Neural progenitor cell (in vitro differentiated cells): ENCODE results near the gene KRT9. TPM values are rescaled to one million over a fixed set of nuclear protein-coding genes. Genes with fewer than 3 reads are reported as not detected.
A peak's percentile ranks its signal among the peaks of the same experiment; 100 is the strongest.
"Not testable (repeated sequence)": the region's sequence is repeated elsewhere in the genome, so short reads cannot be mapped to it uniquely, and the experiment has no call there.

ENCODE experiments used
- DNase-seq: peaks from one replicate; pipeline ENCODE4 v3.0.0-alpha.2; 2016; ENCODE audit warnings: low spot score
- H2AFZ ChIP-seq: fragments of 200-600 bp; sonication (generic); replicated peaks from 2 replicates; pipeline ENCODE4 v1.6.1; 2016; ENCODE audit warnings: antibody characterized with exemption
- H3F3A ChIP-seq: fragments of 200-600 bp; sonication (generic); 2 replicates; pipeline ENCODE4 v1.6.1; 2016; ENCODE audit warnings: antibody characterized with exemption, low read depth
- H3K27ac ChIP-seq: fragments of 200-600 bp; sonication (generic); 2 replicates; pipeline ENCODE4 v1.5.1; 2016; ENCODE audit warnings: mild to moderate bottlenecking
- H3K27me3 ChIP-seq: fragments of 200-600 bp; sonication (generic); 2 replicates; pipeline ENCODE4 v1.6.1; 2016; ENCODE audit warnings: mild to moderate bottlenecking, moderate library complexity
- H3K36me3 ChIP-seq: fragments of 200-600 bp; sonication (generic); 2 replicates; pipeline ENCODE4 v1.5.1; 2016
- H3K4me1 ChIP-seq: fragments of 200-600 bp; sonication (generic); 2 replicates; pipeline ENCODE4 v1.6.1; 2016; ENCODE audit warnings: mixed run types
- H3K4me2 ChIP-seq: fragments of 200-600 bp; sonication (generic); 2 replicates; pipeline ENCODE4 v1.6.1; 2016
- H3K4me3 ChIP-seq: fragments of 200-600 bp; sonication (generic); 2 replicates; pipeline ENCODE4 v1.5.1; 2016
- H3K79me2 ChIP-seq: fragments of 200-600 bp; sonication (generic); 2 replicates; pipeline ENCODE4 v1.6.1; 2016; ENCODE audit warnings: low read depth
- H3K9ac ChIP-seq: fragments of 200-600 bp; sonication (generic); 2 replicates; pipeline ENCODE4 v1.6.1; 2016
- H3K9me3 ChIP-seq: fragments of 200-600 bp; sonication (generic); 2 replicates; pipeline ENCODE4 v1.5.1; 2016; ENCODE audit warnings: low read depth
- H4K20me1 ChIP-seq: fragments of 200-600 bp; sonication (generic); 2 replicates; pipeline ENCODE4 v1.6.1; 2016; ENCODE audit warnings: low read depth
- H3K27ac Mint-ChIP-seq: 3 replicates; pipeline ENCODE4 v1.8.0; 2021; ENCODE audit warnings: mixed read lengths
- H3K27me3 Mint-ChIP-seq: 2 replicates; pipeline ENCODE4 v1.8.0; 2022; ENCODE audit warnings: low read depth, mild to moderate bottlenecking, inconsistent platforms, moderate library complexity, mixed read lengths; ENCODE audit not compliant: insufficient read depth
- H3K36me3 Mint-ChIP-seq: 3 replicates; pipeline ENCODE4 v1.8.0; 2021; ENCODE audit warnings: mixed read lengths
- H3K4me1 Mint-ChIP-seq: 3 replicates; pipeline ENCODE4 v1.8.0; 2021; ENCODE audit warnings: mixed read lengths
- H3K4me3 Mint-ChIP-seq: 3 replicates; pipeline ENCODE4 v1.8.0; 2021; ENCODE audit warnings: mild to moderate bottlenecking, moderate library complexity, mixed read lengths
- H3K9me3 Mint-ChIP-seq: 3 replicates; pipeline ENCODE4 v1.8.0; 2020; ENCODE audit warnings: mixed read lengths
- EZH2 ChIP-seq: fragments of 200-600 bp; sonication (generic); IDR thresholded peaks from 2 replicates; pipeline ENCODE4 v1.6.1; 2017; ENCODE audit warnings: antibody characterized with exemption, mild to moderate bottlenecking, moderate library complexity
- EZH2phosphoT487 ChIP-seq: fragments of 200-600 bp; sonication (generic); IDR thresholded peaks from 2 replicates; pipeline ENCODE4 v1.6.1; 2017; ENCODE audit warnings: antibody characterized with exemption
- total RNA-seq: library from RNA; depleted of rRNA; stranded (reverse); fragments of >200 nt; gene quantifications from 2 replicates; pipeline ENCODE4 v1.2.3, GENCODE V29; 2015; ENCODE audit warnings: low replicate concordance
- TF ChIP-seq, protein P1 (sequence below): fragments of 200-600 bp; sonication (generic); IDR thresholded peaks from 2 replicates; pipeline ENCODE4 v1.5.1; 2017; ENCODE audit warnings: antibody characterized with exemption, mild to moderate bottlenecking

The KRT9 gene
- total RNA-seq, 1 donor from 2014 or later = not detected

DNA sequence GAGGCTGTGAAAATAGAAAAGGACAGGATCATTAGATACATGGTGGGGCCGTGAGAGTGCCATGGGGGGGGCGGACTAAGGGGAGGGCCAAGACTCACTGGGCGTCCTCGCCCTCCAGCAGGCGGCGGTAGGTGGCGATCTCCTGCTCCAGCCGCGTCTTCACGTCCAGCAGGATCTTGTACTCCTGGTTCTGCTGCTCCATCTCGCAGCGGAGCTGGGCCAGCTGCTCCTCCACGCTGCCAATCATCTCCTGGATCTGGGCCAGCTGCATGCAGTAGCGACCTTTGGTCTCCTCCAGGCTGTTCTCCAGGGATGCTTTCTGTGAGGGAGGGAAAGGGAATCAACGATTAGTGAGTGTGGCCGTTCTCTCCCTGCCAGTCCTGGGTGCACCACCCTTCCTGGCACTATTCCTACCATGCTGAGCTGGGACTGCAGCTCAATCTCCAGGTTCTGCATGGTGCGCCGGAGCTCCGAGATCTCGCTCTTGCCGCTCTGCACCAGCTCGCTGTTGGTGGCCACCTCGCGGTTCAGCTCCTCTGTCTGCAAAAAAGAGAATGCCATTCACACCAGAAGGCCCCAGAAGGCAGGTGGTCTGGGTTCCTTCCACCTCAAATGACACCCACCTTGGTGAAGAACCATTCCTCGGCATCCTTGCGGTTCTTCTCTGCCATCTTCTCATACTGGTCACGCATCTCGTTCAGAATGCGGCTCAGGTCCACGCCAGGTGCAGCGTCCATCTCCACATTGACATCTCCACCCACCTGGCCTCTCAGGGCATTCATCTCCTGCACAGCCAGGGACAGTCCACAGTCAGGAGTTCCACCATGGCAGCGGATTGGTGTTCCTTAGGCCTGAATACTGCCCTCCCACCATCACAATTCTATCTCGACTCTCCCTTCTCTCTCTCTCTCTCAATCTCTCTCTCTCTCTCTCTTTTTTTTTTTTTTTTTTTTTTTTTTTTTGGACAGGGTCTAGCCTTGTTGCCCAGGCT is 11.6 kb upstream of the KRT9 start:
- no peaks in the 10 kb centered on the region for H3K27me3 ChIP-seq

GRCh38 chr17:41582061-41582968 is 10.5 kb upstream of the KRT9 start:
- not testable (repeated sequence) for H3K36me3 ChIP-seq, H3K9me3 ChIP-seq, H3K27ac Mint-ChIP-seq, H4K20me1 ChIP-seq, H3K36me3 Mint-ChIP-seq, H2AFZ ChIP-seq, H3K9ac ChIP-seq, H3K9me3 Mint-ChIP-seq, H3K79me2 ChIP-seq, H3K4me3 ChIP-seq, H3K4me3 Mint-ChIP-seq, H3K4me1 Mint-ChIP-seq, H3K27ac ChIP-seq, DNase-seq, H3K4me2 ChIP-seq, H3K27me3 ChIP-seq, H3F3A ChIP-seq, H3K4me1 ChIP-seq
- H3K27me3 Mint-ChIP-seq = peaks cover 11% of the 10 kb centered on the region

More for the DNA sequence above, 11.6 kb upstream of the KRT9 start:
- H3K4me3 Mint-ChIP-seq = no peak overlapping the region
- Histone ChIP-seq H4K20me1 (no peaks in the 10 kb centered on the region), H3K4me2 (no peak overlapping the region), H3K9ac (no peak overlapping the region), H2AFZ (no peak overlapping the region), H3K4me3 (no peak overlapping the region), H3K4me1 (peaks cover 4% of the 10 kb centered on the region), H3K36me3 (no peaks in the 10 kb centered on the region), H3K79me2 (no peaks in the 10 kb centered on the region), H3K9me3 (no peaks in the 10 kb centered on the region), H3F3A (no peaks in the 10 kb centered on the region), H3K27ac (no peak overlapping the region)
- H3K27ac Mint-ChIP-seq = peak overlapping the region; percentile 68
- H3K27me3 Mint-ChIP-seq = peaks cover 11% of the 10 kb centered on the region
- TF ChIP-seq EZH2phosphoT487 = no peak
- no peak for TF ChIP-seq EZH2
- TF ChIP-seq, protein P1, sequence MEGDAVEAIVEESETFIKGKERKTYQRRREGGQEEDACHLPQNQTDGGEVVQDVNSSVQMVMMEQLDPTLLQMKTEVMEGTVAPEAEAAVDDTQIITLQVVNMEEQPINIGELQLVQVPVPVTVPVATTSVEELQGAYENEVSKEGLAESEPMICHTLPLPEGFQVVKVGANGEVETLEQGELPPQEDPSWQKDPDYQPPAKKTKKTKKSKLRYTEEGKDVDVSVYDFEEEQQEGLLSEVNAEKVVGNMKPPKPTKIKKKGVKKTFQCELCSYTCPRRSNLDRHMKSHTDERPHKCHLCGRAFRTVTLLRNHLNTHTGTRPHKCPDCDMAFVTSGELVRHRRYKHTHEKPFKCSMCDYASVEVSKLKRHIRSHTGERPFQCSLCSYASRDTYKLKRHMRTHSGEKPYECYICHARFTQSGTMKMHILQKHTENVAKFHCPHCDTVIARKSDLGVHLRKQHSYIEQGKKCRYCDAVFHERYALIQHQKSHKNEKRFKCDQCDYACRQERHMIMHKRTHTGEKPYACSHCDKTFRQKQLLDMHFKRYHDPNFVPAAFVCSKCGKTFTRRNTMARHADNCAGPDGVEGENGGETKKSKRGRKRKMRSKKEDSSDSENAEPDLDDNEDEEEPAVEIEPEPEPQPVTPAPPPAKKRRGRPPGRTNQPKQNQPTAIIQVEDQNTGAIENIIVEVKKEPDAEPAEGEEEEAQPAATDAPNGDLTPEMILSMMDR = no peak
- no peak for DNase-seq
- H3K36me3 Mint-ChIP-seq = no peaks in the 10 kb centered on the region
- no peaks in the 10 kb centered on the region for H3K9me3 Mint-ChIP-seq
- H3K4me1 Mint-ChIP-seq = no peaks in the 10 kb centered on the region

DNA sequence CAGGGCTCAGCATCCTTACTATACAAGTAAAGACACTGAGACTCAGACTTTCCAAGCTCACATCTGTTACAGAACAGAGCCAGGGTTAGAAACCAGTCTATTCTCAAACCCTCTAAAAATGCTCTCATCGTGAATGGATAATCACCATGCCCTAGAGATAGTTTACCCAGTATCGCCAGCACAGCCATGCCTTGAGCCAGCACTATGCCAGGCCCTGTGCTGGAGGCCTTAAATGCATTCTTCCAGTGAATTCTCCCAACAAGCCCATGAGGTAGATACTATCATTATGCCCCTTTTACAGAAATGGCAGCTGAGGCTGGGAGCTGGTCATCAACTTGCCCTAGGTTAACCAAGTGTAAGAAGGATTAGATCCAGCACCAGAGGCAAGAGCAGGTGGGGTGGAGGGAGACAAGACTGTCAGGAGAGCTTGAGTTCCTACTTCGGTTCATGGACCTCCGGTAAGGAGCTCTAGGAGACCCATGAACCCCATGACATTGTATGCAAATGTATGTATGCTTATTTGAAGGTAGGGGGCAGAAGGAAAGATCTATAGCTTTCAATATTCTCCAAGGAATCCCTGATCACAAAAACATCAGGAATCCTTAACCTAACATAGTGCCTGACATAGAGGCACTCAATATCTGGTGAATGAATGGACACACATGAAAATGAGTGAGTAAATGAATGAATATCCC is 9.7 kb upstream of the KRT9 start:
- H3F3A ChIP-seq = no peaks in the 10 kb centered on the region
- H3K4me1 Mint-ChIP-seq = no peaks in the 10 kb centered on the region
- H3K36me3 ChIP-seq = no peaks in the 10 kb centered on the region
- H3K4me1 ChIP-seq = peaks cover 4% of the 10 kb centered on the region
- H3K9me3 ChIP-seq = no peaks in the 10 kb centered on the region
- H3K27me3 ChIP-seq = no peaks in the 10 kb centered on the region
- H3K27me3 Mint-ChIP-seq = peaks cover 11% of the 10 kb centered on the region
- H3K9ac ChIP-seq = no peak overlapping the region
- H3K27ac ChIP-seq = no peak overlapping the region
- H3K27ac Mint-ChIP-seq = no peak overlapping the region
- no peak for TF ChIP-seq EZH2
- TF ChIP-seq EZH2phosphoT487 = no peak
- TF ChIP-seq, protein P1 = no peak
- H2AFZ ChIP-seq = no peak overlapping the region
- H4K20me1 ChIP-seq = no peaks in the 10 kb centered on the region
- no peak overlapping the region for H3K4me3 ChIP-seq
- no peak overlapping the region for H3K4me3 Mint-ChIP-seq
- no peaks in the 10 kb centered on the region for H3K79me2 ChIP-seq
- DNase-seq = no peak
- no peaks in the 10 kb centered on the region for H3K36me3 Mint-ChIP-seq
- peaks cover 3% of the 10 kb centered on the region for H3K9me3 Mint-ChIP-seq
- no peak overlapping the region for H3K4me2 ChIP-seq
